Measurements from ENCODE around the gene PLA2G2D.

GRCh38 chr1:20149601-20150325 is 30.4 kb upstream of the PLA2G2D start:
- no peak for TF ChIP-seq CTCF (IDR thresholded peaks at IDR 0.05; ENCODE audit: insufficient read depth, low read length)
- no peak for TF ChIP-seq GABPA (IDR thresholded peaks at IDR 0.05; ENCODE audit: low read depth)
- no peak for TF ChIP-seq SPI1 (IDR thresholded peaks at IDR 0.05; ENCODE audit: borderline replicate concordance, low read depth)

All from HL-60 (cell line).